ENCODE results near the gene UPK3A. TPM values are rescaled to one million over a fixed set of nuclear protein-coding genes. Genes with fewer than 3 reads are reported as not detected.

Gene UPK3A
- total and polyA plus RNA-seq, 2 of the 13 experiments (the other 11 are each of a cell fraction or from before 2014, with no cell fraction given), result 10.5 to 13.8 TPM

- TF ChIP-seq MLXIP (CRISPR knock-in tag; IDR thresholded peaks at IDR 0.05; ENCODE audit: borderline replicate concordance) (no peak), ASH2L (IDR thresholded peaks at IDR 0.05; ENCODE audit: insufficient read length, low read depth, low read length) (no peak), ZNF605 (CRISPR knock-in tag; IDR thresholded peaks at IDR 0.05) (no peak), FOSL1 (CRISPR knock-in tag; IDR thresholded peaks at IDR 0.05; ENCODE audit: borderline replicate concordance) (no peak), HNF4G (IDR thresholded peaks at IDR 0.05; ENCODE audit: borderline replicate concordance, low read depth, low read length) (peak; percentile 79; the same call in 1 of the 2 replicates), HNF4G (CRISPR knock-in tag; IDR thresholded peaks at IDR 0.05; ENCODE audit: borderline replicate concordance, low read depth) (no peak), ZIK1 (CRISPR knock-in tag; IDR thresholded peaks at IDR 0.05; ENCODE audit: borderline replicate concordance, low read depth) (no peak), ZBTB42 (CRISPR knock-in tag; IDR thresholded peaks at IDR 0.05) (no peak), ZFP41 (CRISPR knock-in tag; IDR thresholded peaks at IDR 0.05; ENCODE audit: borderline replicate concordance) (no peak), DR1 (CRISPR knock-in tag; IDR thresholded peaks at IDR 0.05) (0 out of 2 replicates have a peak, but pooled peaks have one; percentile 14), ZNF770 (CRISPR knock-in tag; IDR thresholded peaks at IDR 0.05) (no peak), BCL3 (CRISPR knock-in tag; IDR thresholded peaks at IDR 0.05) (no peak), ZNF550 (CRISPR knock-in tag; IDR thresholded peaks at IDR 0.05; ENCODE audit: borderline replicate concordance) (no peak), MEF2D (CRISPR knock-in tag; IDR thresholded peaks at IDR 0.05) (no peak), FOXO4 (CRISPR knock-in tag; conservative IDR thresholded peaks at IDR 0.05) (no peak), SRSF1 (optimal IDR thresholded peaks at IDR 0.05; ENCODE audit: low read depth, low read length) (no peak), ZNF251 (CRISPR knock-in tag; IDR thresholded peaks at IDR 0.05) (no peak), ZNF704 (CRISPR knock-in tag; IDR thresholded peaks at IDR 0.05; ENCODE audit: borderline replicate concordance) (no peak)
These were observed 12.3 kb upstream of the UPK3A start (continued) for GRCh38 chr22:45272498-45272897.
